H9 (cell line): ENCODE measurements around the gene CRB3. TPM values are rescaled to one million over a fixed set of nuclear protein-coding genes. Genes with fewer than 3 reads are reported as not detected.

ENCODE experiments used
- DNase-seq: peaks from one replicate; pipeline ENCODE4 v3.0.0-alpha.2; 2017
- H2AFZ ChIP-seq: one replicate; pipeline ENCODE4 v1.6.1; 2013; ENCODE audit warnings: mild to moderate bottlenecking, low read length, control low read depth, moderate library complexity
- H2AK5ac ChIP-seq: 2 replicates; pipeline ENCODE4 v1.6.1; 2013; ENCODE audit warnings: low read length, control low read depth, mixed read lengths; ENCODE audit not compliant: insufficient read length
- H2BK120ac ChIP-seq: one replicate; pipeline ENCODE4 v1.6.1; 2013; ENCODE audit warnings: low read depth, mild to moderate bottlenecking, low read length, control low read depth, inconsistent platforms; ENCODE audit not compliant: poor library complexity, severe bottlenecking
- H2BK12ac ChIP-seq: 2 replicates; pipeline ENCODE4 v1.6.1; 2013; ENCODE audit warnings: low read length, control low read depth, mixed read lengths, low read depth; ENCODE audit not compliant: insufficient read length
- H2BK15ac ChIP-seq: 2 replicates; pipeline ENCODE4 v1.6.1; 2013; ENCODE audit warnings: low read depth, low read length, control low read depth
- H2BK20ac ChIP-seq: one replicate; pipeline ENCODE4 v1.6.1; 2013; ENCODE audit warnings: low read depth, mild to moderate bottlenecking, low read length, control low read depth, inconsistent platforms; ENCODE audit not compliant: poor library complexity, severe bottlenecking
- H2BK5ac ChIP-seq: 2 replicates; pipeline ENCODE4 v1.6.1; 2013; ENCODE audit warnings: low read length, control low read depth, mixed read lengths; ENCODE audit not compliant: insufficient read length
- H3K14ac ChIP-seq: 2 replicates; pipeline ENCODE4 v1.6.1; 2013; ENCODE audit warnings: low read length, control low read depth; ENCODE audit not compliant: insufficient read depth
- H3K18ac ChIP-seq: 2 replicates; pipeline ENCODE4 v1.6.1; 2013; ENCODE audit warnings: low read depth, mild to moderate bottlenecking, mixed read lengths, low read length, control low read depth; ENCODE audit not compliant: insufficient read length
- H3K23ac ChIP-seq: 2 replicates; pipeline ENCODE4 v1.6.1; 2013; ENCODE audit warnings: low read length, control low read depth, mixed read lengths, low read depth; ENCODE audit not compliant: insufficient read length
- H3K23me2 ChIP-seq: 2 replicates; pipeline ENCODE4 v1.6.1; 2013; ENCODE audit warnings: low read depth, mild to moderate bottlenecking, mixed read lengths, low read length, control low read depth; ENCODE audit not compliant: insufficient read length, poor library complexity, severe bottlenecking
- H3K27ac ChIP-seq: 2 replicates; pipeline ENCODE4 v1.5.1; 2013; ENCODE audit warnings: low read length, control low read depth, mixed read lengths, low read depth; ENCODE audit not compliant: insufficient read length
- H3K27me3 ChIP-seq: 2 replicates; pipeline ENCODE4 v1.6.1; 2013; ENCODE audit warnings: low read length, control low read depth, inconsistent platforms; ENCODE audit not compliant: insufficient read depth
- H3K4ac ChIP-seq: 2 replicates; pipeline ENCODE4 v1.6.1; 2013; ENCODE audit warnings: low read depth, mild to moderate bottlenecking, control low read depth, inconsistent platforms, low read length, moderate library complexity
- H3K4me1 ChIP-seq: 2 replicates; pipeline ENCODE4 v1.6.1; 2013; ENCODE audit warnings: low read length, control low read depth, inconsistent platforms; ENCODE audit not compliant: insufficient read depth
- H3K4me2 ChIP-seq: 2 replicates; pipeline ENCODE4 v1.6.1; 2013; ENCODE audit warnings: low read length, control low read depth, mixed read lengths; ENCODE audit not compliant: insufficient read length, insufficient read depth
- H3K56ac ChIP-seq: 2 replicates; pipeline ENCODE4 v1.6.1; 2013; ENCODE audit warnings: low read depth, mild to moderate bottlenecking, mixed read lengths, low read length, control low read depth; ENCODE audit not compliant: insufficient read length
- H3K79me1 ChIP-seq: 2 replicates; pipeline ENCODE4 v1.6.1; 2013; ENCODE audit warnings: low read depth, mild to moderate bottlenecking, moderate library complexity, low read length, control low read depth, inconsistent platforms; ENCODE audit not compliant: insufficient read depth, poor library complexity, severe bottlenecking
- H3K79me2 ChIP-seq: 2 replicates; pipeline ENCODE4 v1.6.1; 2013; ENCODE audit warnings: low read length, control low read depth, inconsistent platforms; ENCODE audit not compliant: insufficient read depth
- H3K9ac ChIP-seq: 2 replicates; pipeline ENCODE4 v1.6.1; 2013; ENCODE audit warnings: low read length, control low read depth, mixed read lengths; ENCODE audit not compliant: insufficient read length; ENCODE audit errors: extremely low read depth
- H3K9me3 ChIP-seq: one replicate; pipeline ENCODE4 v1.6.1; 2013; ENCODE audit warnings: low read depth, low read length, inconsistent platforms; ENCODE audit not compliant: control insufficient read depth
- H3T11ph ChIP-seq: one replicate; pipeline ENCODE4 v1.6.1; 2013; ENCODE audit warnings: mild to moderate bottlenecking, low read length, control low read depth, inconsistent platforms
- H4K20me1 ChIP-seq: one replicate; pipeline ENCODE4 v1.6.1; 2013; ENCODE audit not compliant: control insufficient read depth, insufficient read length, insufficient read depth
- H4K5ac ChIP-seq: 2 replicates; pipeline ENCODE4 v1.6.1; 2013; ENCODE audit warnings: low read depth, mild to moderate bottlenecking, mixed read lengths, low read length, control low read depth; ENCODE audit not compliant: insufficient read length
- H4K8ac ChIP-seq: replicated peaks from 2 replicates; pipeline ENCODE4 v1.6.1; 2013; ENCODE audit warnings: low read length, control low read depth, mixed read lengths, low read depth; ENCODE audit not compliant: insufficient read length
- H4K91ac ChIP-seq: 2 replicates; pipeline ENCODE4 v1.6.1; 2013; ENCODE audit warnings: low read depth, mild to moderate bottlenecking, moderate library complexity, mixed read lengths, low read length, control low read depth; ENCODE audit not compliant: insufficient read length
- H3K27ac Mint-ChIP-seq, 3 experiments: 2 replicates in 2 of 3; 3 replicates in 1 of 3; pipeline ENCODE4 v1.8.0; 2020 to 2021; ENCODE audit warnings: mixed read lengths in 3 of 3, mild to moderate bottlenecking in 1 of 3, moderate library complexity in 1 of 3
- H3K27me3 Mint-ChIP-seq: 2 replicates; pipeline ENCODE4 v1.8.0; 2021; ENCODE audit warnings: low read depth, mild to moderate bottlenecking, moderate library complexity, mixed read lengths
- H3K36me3 Mint-ChIP-seq, 3 experiments: 2 replicates in 2 of 3; 3 replicates in 1 of 3; pipeline ENCODE4 v1.8.0; 2020 to 2021; ENCODE audit warnings: low read depth in 3 of 3, mixed read lengths in 3 of 3; ENCODE audit not compliant: insufficient read depth in 1 of 3
- H3K4me1 Mint-ChIP-seq, 2 experiments: 2 replicates each; pipeline ENCODE4 v1.8.0; 2020; ENCODE audit warnings: mixed read lengths in 2 of 2
- H3K4me3 Mint-ChIP-seq, 2 experiments: 2 replicates in 1 of 2; 3 replicates in 1 of 2; pipeline ENCODE4 v1.8.0; 2020 to 2021; ENCODE audit warnings: mild to moderate bottlenecking in 2 of 2, mixed read lengths in 2 of 2, moderate library complexity in 1 of 2
- H3K9me3 Mint-ChIP-seq, 2 experiments: 2 replicates in 1 of 2; 3 replicates in 1 of 2; pipeline ENCODE4 v1.8.0; 2020; ENCODE audit warnings: mild to moderate bottlenecking in 2 of 2, mixed read lengths in 2 of 2, moderate library complexity in 1 of 2
- CTCF ChIP-seq: fragments of 200-600 bp; sonication (generic); conservative IDR thresholded peaks from 3 replicates; pipeline ENCODE4 v1.8.0; 2021; ENCODE audit warnings: antibody characterized with exemption, mild to moderate bottlenecking
- WGBS: extraction: QIAGEN DNeasy Blood & Tissue Kit; methylation state at CpG from one replicate; pipeline ENCODE4 v1.1.7; 2013; ENCODE audit warnings: missing lambda C conversion rate, low lambda C conversion rate, mixed read lengths; ENCODE audit not compliant: insufficient read length; ENCODE audit errors: extremely low coverage; 5-methylcytosine and 5-hydroxymethylcytosine counted together
- total RNA-seq: library from RNA; stranded (reverse); gene quantifications from 2 replicates; pipeline ENCODE4 v1.2.1, GENCODE V29; 2021

CRB3 gene
- total RNA-seq, 1 experiment from 2014 or later, result 32.1 TPM

GRCh38 chr19:6484831-6485230 is 20.8 kb downstream of the CRB3 start:
- WGBS, result no CpG with 5 or more reads among the region's 7 CpGs
- Histone ChIP-seq H4K8ac (no peak overlapping the region), H3K56ac (no peak overlapping the region), H2BK5ac (no peak overlapping the region), H4K5ac (no peak overlapping the region), H3K79me2 (no peaks in the 10 kb centered on the region), H3K23me2 (peaks cover under 1% of the 10 kb centered on the region), H3K27me3 (no peaks in the 10 kb centered on the region), H3K18ac (no peak overlapping the region), H3K9me3 (no peaks in the 10 kb centered on the region), H3K23ac (no peak overlapping the region), H3K4me2 (no peak overlapping the region), H3T11ph (no peak overlapping the region), H2AFZ (no peak overlapping the region), H2AK5ac (no peak overlapping the region), H4K91ac (no peak overlapping the region), H3K27ac (no peak overlapping the region), H3K14ac (no peak overlapping the region), H3K4me1 (no peaks in the 10 kb centered on the region), H2BK20ac (no peak overlapping the region), H3K4ac (no peak overlapping the region), H3K9ac (no peak overlapping the region), H2BK15ac (no peak overlapping the region), H2BK12ac (no peak overlapping the region), H3K79me1 (no peaks in the 10 kb centered on the region), H4K20me1 (no peaks in the 10 kb centered on the region), H2BK120ac (no peak overlapping the region)
- H3K9me3 Mint-ChIP-seq, result no peaks in the 10 kb centered on the region
- peaks cover 9 to 11% of the 10 kb centered on the region in 2 experiments for H3K4me1 Mint-ChIP-seq
- H3K36me3 Mint-ChIP-seq, result no peaks in the 10 kb centered on the region
- DNase-seq, result no peak
- no peak for TF ChIP-seq CTCF
- no peak overlapping the region for H3K27ac Mint-ChIP-seq
- H3K27me3 Mint-ChIP-seq, result peaks cover 13% of the 10 kb centered on the region
- no peak overlapping the region for H3K4me3 Mint-ChIP-seq
